GM19193 (cell line): Measurements from ENCODE around the gene TTC23L.

Experiments used
- POLR2A ChIP-seq: IDR thresholded peaks from 4 replicates; pipeline ENCODE4 v1.6.1; 2011; ENCODE audit not compliant: insufficient read depth, insufficient read length; ENCODE audit errors: extremely low read depth

Gene TTC23L, protein sequence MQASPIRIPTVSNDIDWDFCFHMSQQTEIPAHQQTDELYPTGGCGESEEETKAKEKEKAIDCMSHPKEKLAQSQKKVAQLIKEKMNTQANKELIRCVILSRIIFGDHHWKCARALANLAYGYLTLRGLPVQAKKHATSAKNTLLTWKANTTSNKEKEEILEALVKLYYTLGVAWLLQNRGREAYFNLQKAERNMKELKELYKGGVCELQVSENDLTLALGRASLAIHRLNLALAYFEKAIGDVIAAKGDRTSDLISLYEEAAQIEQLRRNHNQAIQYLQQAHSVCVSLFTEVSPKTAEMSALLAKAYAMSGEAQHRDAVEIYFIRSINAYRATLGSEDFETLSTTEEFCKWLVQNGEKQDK

DNA sequence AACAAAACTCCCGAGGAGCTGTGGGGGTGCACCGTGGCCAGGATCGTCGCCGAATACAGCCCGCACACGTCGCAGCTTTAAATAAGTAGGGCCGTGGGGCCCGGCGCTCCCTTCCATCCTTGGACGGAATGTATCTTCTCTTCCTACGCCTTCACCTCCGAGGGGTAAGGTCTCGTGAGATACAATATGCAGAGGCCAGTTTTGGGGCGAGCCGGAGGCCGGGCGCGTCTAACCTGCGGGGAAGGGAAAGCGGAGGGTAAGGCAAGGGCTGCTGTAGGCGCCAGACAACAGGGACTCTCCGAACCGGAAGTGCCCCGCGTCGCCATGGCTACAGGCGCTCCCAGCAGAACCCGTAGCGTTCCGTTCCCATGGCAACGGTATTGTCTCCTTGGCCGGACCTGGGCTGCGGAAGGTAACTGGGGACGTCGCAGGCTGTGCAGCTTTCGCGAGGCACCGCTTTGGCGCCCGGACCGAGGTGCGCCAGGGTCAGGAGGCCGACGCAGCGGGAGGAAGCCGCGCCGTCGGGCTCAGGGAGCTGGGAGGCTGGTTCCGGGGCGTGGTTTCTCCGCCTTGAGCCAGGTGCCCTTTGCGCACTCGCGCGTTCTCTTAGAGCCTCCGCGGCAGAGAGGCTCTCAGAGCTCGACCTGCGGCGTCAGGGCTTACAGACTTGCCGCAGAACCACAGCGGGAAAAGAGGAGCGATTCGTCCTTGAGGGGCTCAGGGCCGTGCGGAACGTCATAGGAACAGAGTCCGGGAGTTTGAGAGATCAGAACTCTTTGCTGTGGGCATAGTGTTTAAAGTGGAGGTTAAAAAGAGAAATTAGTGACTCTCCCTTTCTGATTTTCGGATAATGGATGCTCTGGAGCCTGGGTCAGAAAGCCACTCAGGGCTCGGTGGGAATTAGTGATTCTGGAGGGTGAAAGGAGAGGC is at the start of gene TTC23L:
Gene TTC23L, plus strand, starts transcription at position 380 of the 930 bp plus-strand sequence. CDS start 1,508 bp downstream, outside the sequence.
- TF ChIP-seq POLR2A = peak; percentile 52

DNA sequence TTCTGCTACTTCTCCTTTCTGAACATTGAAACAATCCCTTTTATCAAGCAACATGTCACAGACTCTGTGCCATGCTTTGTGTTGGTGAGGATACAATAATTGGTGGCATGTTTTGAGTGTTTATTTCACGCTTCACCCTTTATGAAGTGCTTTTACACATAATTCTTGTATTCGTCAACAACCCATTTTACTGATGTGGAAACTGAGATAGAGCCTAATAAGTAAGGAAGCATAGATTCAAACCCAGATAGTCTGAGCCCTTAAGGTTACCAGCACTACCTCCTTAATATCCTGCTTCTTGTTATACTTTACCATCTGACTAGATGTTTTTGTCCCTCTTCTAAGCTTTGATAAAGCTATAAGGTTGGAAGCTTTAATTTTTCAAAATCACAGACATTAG is 49.3 kb upstream of the TTC23L start:
- no peak for TF ChIP-seq POLR2A

DNA sequence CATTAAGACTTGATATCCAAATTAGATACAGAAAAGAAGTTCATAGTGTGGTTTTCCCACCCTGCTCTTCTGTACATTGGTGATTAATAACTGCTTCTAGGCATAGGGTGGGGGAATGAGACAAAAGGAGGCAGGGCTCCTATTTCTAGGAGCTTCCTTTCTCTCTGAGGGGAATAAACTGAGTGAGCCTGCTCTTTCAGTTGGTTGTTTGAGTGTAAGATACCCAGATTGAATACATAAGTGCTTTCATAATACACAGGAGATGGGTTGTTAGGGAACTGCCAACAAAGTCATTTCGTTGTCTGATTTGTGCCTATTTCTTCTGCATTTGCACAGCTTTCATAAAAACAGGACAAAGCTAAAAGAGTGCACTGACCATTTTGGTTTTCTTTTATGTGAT is 48.9 kb upstream of the TTC23L start:
- TF ChIP-seq POLR2A = no peak

- TF ChIP-seq POLR2A = no peak
These were observed 47.2 kb upstream of the TTC23L start for GRCh38 chr5:34791761-34792244.

DNA sequence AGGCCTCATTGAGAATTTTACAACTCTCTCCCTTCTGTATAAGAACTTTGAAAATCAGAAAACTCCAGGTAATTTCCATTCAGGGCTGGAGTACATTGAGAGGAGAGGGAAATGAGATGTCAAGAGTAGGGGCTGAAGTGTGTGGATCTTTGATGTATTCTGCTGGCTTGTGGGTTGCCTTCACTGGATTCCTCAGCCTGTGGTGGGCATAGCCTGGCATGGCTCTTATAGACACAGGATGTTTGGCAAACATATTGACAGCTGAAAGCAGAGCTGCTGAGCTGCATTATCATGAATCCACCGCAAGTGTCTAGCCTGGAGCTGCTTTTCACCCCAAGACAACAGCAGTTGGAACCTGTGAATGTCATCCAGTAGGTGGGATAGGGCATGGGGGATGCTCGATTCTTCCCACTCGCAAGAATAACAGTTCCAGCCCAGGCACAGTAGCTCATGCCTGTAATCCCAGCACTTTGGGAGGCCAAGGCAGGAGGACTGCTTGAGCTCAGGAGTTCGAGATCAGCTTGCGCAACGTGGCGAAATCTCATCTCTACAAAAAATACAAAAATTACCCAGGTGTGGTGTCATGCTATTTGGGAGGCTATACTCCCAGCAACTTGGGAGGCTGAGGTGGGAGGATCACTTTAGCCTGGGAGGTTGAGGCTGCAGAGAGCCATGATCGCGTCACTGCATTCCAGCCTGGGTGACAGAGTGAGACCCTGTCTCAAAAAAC is 36.0 kb upstream of the TTC23L start:
- no peak for TF ChIP-seq POLR2A

GRCh38 chr5:34803974-34804732 is 34.8 kb upstream of the TTC23L start:
- no peak for TF ChIP-seq POLR2A

DNA sequence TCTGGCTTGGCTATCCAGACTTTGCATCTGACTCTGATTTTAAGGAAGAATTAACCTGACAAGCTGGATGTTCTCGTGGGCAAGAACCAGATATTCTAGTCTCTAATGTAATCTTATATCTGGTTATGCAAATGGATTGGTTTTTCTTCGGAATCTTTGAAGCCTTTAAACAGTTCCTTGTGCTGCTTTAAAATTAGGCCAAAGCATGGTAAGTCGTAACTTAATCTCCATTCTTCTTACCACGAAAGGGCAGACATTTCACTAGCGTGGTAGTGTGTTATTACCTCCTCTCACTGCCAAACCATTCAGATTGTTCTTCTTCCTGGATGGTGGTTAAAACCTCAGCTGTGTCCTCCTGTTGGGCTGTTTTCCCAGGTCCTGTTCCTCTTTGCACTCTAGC is 34.1 kb upstream of the TTC23L start:
- TF ChIP-seq POLR2A = no peak

DNA sequence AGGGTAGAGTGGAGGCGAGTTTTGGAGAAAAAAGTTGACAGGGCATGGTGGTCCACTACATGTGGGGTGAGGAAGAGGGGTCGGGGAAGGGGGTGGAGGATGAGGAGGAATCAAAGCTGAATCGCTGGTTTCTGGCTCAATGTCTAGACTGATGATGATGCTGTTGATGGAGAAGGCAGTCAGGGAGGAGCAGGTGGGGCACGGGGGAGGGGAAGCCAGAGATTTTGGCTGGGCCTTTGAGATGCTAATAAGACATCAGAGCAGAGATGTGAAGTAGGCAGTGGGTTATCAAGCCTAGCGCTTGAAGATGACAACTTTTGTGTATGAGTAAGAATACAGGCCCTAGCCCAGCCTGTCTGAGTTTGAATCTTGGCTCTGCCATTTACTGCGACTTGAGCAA is 32.4 kb upstream of the TTC23L start:
- TF ChIP-seq POLR2A = no peak

GRCh38 chr5:34811706-34812105 is 27.3 kb upstream of the TTC23L start:
- no peak for TF ChIP-seq POLR2A

GRCh38 chr5:34813509-34813908 is 25.5 kb upstream of the TTC23L start:
- TF ChIP-seq POLR2A = no peak

GRCh38 chr5:34817558-34818351 is 21.2 kb upstream of the TTC23L start:
- TF ChIP-seq POLR2A = no peak

DNA sequence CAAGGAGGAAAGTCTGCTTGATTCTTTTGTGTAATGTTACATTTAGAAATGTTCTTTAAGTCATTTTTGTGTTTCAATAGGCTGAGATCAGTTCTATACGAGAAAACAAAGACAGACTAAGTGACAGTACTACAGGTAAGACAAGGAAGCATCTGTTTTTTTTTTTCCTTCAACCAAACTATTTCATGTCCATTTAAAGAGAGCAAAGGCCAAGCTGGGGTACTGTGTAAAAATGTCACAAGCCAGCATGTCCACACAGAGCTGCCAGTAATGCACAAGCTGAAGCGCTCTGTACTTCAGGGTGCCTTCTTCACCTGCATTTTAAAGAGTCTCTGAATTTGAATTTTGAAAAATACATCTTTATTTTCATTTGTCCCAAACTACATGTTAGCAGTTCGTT is 20.2 kb upstream of the TTC23L start:
- no peak for TF ChIP-seq POLR2A

- no peak for TF ChIP-seq POLR2A
These were observed 18.4 kb upstream of the TTC23L start for GRCh38 chr5:34820593-34820992.

DNA sequence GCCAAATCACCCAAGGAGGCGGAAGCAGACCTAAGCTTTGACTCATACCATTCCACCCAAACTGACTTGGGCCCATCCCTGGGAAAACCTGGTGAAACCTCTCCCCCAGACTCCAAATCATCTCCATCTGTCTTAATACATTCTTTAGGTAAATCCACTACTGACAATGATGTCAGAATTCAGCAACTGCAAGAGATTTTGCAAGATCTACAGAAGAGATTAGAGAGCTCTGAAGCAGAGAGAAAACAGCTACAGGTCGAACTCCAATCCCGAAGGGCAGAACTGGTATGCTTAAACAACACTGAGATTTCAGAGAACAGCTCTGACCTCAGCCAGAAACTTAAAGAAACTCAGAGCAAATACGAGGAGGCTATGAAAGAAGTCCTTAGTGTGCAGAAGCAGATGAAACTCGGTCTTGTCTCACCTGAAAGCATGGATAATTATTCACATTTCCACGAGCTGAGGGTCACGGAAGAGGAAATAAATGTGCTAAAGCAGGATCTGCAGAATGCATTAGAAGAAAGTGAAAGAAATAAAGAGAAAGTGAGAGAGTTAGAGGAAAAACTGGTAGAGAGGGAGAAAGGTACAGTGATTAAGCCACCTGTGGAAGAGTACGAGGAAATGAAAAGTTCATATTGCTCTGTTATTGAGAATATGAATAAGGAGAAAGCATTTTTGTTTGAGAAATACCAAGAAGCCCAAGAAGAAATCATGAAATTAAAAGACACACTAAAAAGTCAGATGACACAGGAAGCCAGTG is 15.8 kb upstream of the TTC23L start:
- no peak for TF ChIP-seq POLR2A
